D721Med (cell line): ENCODE data around the gene KAT5.

Experiments used
- DNase-seq: peaks from one replicate; pipeline ENCODE4 v3.0.0; 2011; ENCODE audit warnings: low spot score; ENCODE audit not compliant: insufficient read length
- FAIRE-seq: peaks from 2 replicates; lab custom pipeline; 2011; peaks lifted over from hg19 to GRCh38; lab: Jason Lieb, UNC
- CTCF ChIP-seq: IDR thresholded peaks from 2 replicates; pipeline ENCODE4 v1.5.1; 2012; ENCODE audit warnings: mild to moderate bottlenecking, control low read depth; ENCODE audit not compliant: insufficient read depth; ENCODE audit errors: missing control alignments

The KAT5 gene

GRCh38 chr11:65711785-65712632, at the start of gene KAT5:
Gene KAT5, plus strand, starts transcription at chr11:65712252. Its CDS starts 16 bp downstream, at chr11:65712268.
- peak; percentile 97 for DNase-seq
- peak; percentile 98 for TF ChIP-seq CTCF
- no peak for FAIRE-seq

GRCh38 chr11:65662799-65663638, 49.0 kb upstream of the KAT5 start, which contains the start of gene RELA:
Gene RELA, minus strand, starts transcription at chr11:65662916. Its CDS starts 84 bp downstream, at chr11:65662832.
- peak; percentile 80 for DNase-seq
- no peak for TF ChIP-seq CTCF
- no peak for FAIRE-seq

- no peak for DNase-seq
- no peak for FAIRE-seq
- TF ChIP-seq CTCF: no peak
These were observed 48.3 kb upstream of the KAT5 start for GRCh38 chr11:65663639-65664200.

GRCh38 chr11:65672180-65672860, 39.7 kb upstream of the KAT5 start:
- no peak for TF ChIP-seq CTCF
- DNase-seq (no peak), FAIRE-seq (no peak)

- no peak for FAIRE-seq
- DNase-seq: no peak
These were observed 39.1 kb upstream of the KAT5 start for GRCh38 chr11:65672982-65673381.

More at GRCh38 chr11:65672982-65673381, 39.1 kb upstream of the KAT5 start:
- TF ChIP-seq CTCF: no peak
